Measurements from ENCODE around the gene PCDH12.

Gene PCDH12

GRCh38 chr5:141913560-141914198, 44.3 kb downstream of the PCDH12 start:
- DNase-seq (ENCODE audit: insufficient read length, low spot score): no peak
- FAIRE-seq: no peak

- no peak for DNase-seq (ENCODE audit: insufficient read length, low spot score)
- FAIRE-seq: no peak
Observed at GRCh38 chr5:141910271-141910673, 47.7 kb downstream of the PCDH12 start.

- DNase-seq (ENCODE audit: insufficient read length, low spot score): no peak
- no peak for FAIRE-seq
Observed at GRCh38 chr5:141909212-141909611, 48.8 kb downstream of the PCDH12 start.

DNA sequence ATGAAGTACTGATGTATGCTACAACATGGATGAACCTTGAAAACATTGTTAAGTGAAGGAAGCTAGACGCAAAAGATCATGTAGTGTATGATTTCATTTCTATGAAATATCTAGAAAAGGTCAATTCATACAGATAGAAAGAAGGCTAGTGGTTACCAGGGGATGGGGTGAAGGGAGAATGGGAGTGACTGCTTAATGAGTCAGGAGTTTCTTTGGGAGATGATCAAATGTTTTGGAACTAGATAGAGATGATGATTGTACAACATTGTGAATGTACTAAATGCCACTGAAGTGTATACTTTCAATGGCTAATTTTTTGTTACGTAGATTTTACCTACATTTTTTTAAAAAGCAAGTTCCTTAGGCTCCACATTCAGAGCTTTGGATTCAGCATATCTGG, 49.2 kb downstream of the PCDH12 start:
- FAIRE-seq: no peak
- no peak for DNase-seq (ENCODE audit: insufficient read length, low spot score)

DNA sequence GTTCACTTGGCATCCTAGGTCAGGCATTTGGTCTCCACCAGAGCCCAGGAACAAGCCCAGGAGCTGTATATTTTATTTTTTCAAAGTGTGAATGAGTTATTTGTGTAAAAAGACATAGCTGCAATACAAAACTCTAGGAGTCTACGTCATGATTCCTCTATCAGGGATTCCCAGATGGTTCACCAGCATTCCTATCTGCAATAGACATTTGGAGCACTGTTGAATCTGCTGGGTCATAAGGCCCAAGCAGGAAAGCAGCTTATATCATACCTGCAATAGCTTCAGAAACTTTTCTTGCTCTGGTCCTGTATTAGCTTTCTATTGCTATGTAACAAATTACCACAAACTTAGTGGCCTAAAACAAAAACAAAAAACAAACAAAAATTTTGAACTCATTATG, 51.0 kb downstream of the PCDH12 start:
- DNase-seq (ENCODE audit: insufficient read length, low spot score) (no peak), FAIRE-seq (no peak)

GRCh38 chr5:141906517-141906916, 51.5 kb downstream of the PCDH12 start:
- no peak for DNase-seq (ENCODE audit: insufficient read length, low spot score)
- no peak for FAIRE-seq

GRCh38 chr5:141904551-141904950, 53.5 kb downstream of the PCDH12 start:
- DNase-seq (ENCODE audit: insufficient read length, low spot score): no peak
- no peak for FAIRE-seq

- FAIRE-seq (no peak), DNase-seq (ENCODE audit: insufficient read length, low spot score) (no peak)
Observed at GRCh38 chr5:141903261-141903660, 54.7 kb downstream of the PCDH12 start.

DNA sequence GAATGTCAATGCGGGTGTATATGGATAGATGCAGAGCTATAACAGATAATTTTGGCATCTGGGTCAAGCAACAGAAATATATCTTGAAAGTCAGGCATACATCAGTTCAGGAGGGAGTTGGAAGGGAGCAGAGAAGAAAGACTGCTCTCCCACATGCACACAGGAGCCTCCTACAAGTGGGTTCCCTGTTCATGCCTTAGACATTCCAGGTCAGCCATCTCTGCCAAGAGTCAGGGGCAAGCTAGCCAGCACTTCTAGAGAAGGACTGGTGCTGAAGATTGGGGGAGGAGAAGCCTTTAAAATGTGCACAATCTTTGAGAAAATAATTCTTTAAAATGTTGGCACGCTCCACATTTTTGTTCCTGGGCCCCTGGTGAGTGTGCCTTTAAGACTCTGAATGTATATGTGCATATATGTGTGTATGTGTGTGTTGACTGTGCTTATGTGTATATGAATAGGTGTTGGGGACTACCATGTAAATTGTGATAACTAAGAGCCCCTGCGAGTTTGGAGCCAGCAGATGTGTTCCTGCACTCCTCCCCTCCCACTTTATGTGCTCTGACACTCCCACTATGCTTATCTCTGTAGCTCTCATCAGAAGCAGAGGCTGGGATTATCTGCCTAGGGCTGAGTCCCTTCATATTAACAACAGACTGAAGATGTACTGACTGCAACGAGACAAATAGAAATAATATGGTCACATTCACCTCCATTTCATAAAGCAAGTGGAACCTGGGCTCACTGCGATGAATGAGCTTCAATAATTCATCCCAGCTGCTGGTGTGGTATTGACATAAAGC, 55.8 kb downstream of the PCDH12 start:
- FAIRE-seq: no peak
- DNase-seq (ENCODE audit: insufficient read length, low spot score): no peak

- FAIRE-seq: no peak
- no peak for DNase-seq (ENCODE audit: insufficient read length, low spot score)
Observed at GRCh38 chr5:141898448-141899049, 59.5 kb downstream of the PCDH12 start.

GRCh38 chr5:141897425-141897824, 60.6 kb downstream of the PCDH12 start:
- no peak for DNase-seq (ENCODE audit: insufficient read length, low spot score)
- no peak for FAIRE-seq

Measured in GM19239 (cell line).